AG04450 (cell line): ENCODE results near the gene FBXL3. TPM values are rescaled to one million over a fixed set of nuclear protein-coding genes. Genes with fewer than 3 reads are reported as not detected.

Source experiments
- CTCF ChIA-PET: fragments of 300-600, 350-600 bp; formaldehyde crosslinking; extraction: SDS; loops from one replicate; lab custom pipeline; 2022; ENCODE audit warnings: antibody characterized with exemption, inconsistent platforms; lab: Charles Lee
- POLR2A ChIA-PET: fragments of 350-600 bp; formaldehyde crosslinking; extraction: SDS; loops from one replicate; lab custom pipeline; 2021; ENCODE audit warnings: antibody characterized with exemption, inconsistent platforms; lab: Yijun Ruan, JAX
- DNase-seq: peaks from one replicate; pipeline ENCODE4 v3.0.0-alpha.2; 2011; ENCODE audit warnings: low read depth, low spot score
- H3K27ac ChIP-seq: one replicate; pipeline ENCODE4 v1.5.1; 2012; ENCODE audit warnings: low read depth, low read length, control low read depth
- H3K27me3 ChIP-seq: one replicate; pipeline ENCODE4 v1.6.0; 2012; ENCODE audit warnings: low read length; ENCODE audit not compliant: control insufficient read depth, insufficient read depth
- H3K4me3 ChIP-seq: 2 replicates; pipeline ENCODE4 v1.5.1; 2011; ENCODE audit warnings: mild to moderate bottlenecking, low read depth, low read length, control low read depth
- H3K9me3 ChIP-seq: 2 replicates; pipeline ENCODE4 v1.5.1; 2012; ENCODE audit warnings: low read length; ENCODE audit not compliant: control insufficient read depth, insufficient read depth
- polyA plus RNA-seq: library from polyadenylated mRNA; depleted of rRNA; stranded (reverse); fragments of >200 nt; gene quantifications from 2 replicates; pipeline ENCODE4 v1.2.3, GENCODE V29; 2011
- TF ChIP-seq, protein P1 (sequence below): IDR thresholded peaks from 2 replicates; pipeline ENCODE4 v1.5.1; 2011; ENCODE audit warnings: low read depth, low read length, control low read depth, inconsistent platforms

The FBXL3 gene
- polyA plus RNA-seq, 1 experiment = 38.0 TPM

DNA sequence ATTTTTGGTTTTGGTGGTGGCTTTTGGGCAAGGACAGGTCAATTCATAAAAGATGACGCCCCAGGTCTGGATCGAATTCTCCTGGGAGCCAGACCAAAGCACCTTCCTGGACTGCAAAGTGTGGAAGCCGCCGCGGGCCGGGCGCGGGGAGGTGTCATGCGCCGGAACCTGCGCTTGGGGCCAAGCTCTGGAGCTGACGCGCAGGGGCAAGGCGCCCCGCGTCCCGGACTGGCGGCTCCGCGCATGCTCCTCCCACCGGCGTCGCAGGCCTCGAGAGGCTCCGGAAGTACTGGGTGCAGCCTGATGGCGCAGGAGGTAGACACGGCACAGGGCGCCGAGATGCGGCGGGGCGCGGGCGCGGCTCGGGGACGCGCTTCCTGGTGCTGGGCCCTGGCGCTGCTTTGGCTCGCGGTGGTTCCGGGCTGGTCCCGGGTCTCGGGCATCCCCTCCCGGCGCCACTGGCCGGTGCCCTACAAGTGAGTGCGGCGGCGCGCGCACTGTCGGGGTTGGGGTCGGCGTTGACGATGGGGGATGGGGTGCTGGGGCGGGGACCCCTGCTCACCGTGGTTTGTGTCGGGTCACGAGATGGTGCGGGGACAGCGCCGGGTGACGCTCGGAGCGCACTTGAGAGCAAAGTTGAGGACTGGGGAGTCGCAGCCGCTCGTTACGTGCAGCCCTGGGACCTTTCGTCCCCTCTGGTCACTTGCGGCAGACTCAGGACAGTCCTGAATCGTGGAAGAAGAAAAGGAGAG is 35.0 kb downstream of the FBXL3 start, which contains the start of gene CLN5:
Gene CLN5 (plus strand): TSS at position 286 of the 752 bp plus-strand sequence. CDS start 18 bp downstream, at position 304.
- peak; percentile 67 for DNase-seq
- peak within 1 kb of the TSS; percentile 95 for H3K4me3 ChIP-seq
- ChIA-PET CTCF (interaction anchor here (0.6 to 5.7 kb wide), 4 partner anchors 11 to 106 kb away, joined by 4 to 70 read pairs (median 16); no protein-coding TSS in a partner anchor), POLR2A (no interaction called here)
- H3K9me3 ChIP-seq = no peaks in the 10 kb centered on the region; the same call in 1 of the 2 replicates
- TF ChIP-seq, protein P1, sequence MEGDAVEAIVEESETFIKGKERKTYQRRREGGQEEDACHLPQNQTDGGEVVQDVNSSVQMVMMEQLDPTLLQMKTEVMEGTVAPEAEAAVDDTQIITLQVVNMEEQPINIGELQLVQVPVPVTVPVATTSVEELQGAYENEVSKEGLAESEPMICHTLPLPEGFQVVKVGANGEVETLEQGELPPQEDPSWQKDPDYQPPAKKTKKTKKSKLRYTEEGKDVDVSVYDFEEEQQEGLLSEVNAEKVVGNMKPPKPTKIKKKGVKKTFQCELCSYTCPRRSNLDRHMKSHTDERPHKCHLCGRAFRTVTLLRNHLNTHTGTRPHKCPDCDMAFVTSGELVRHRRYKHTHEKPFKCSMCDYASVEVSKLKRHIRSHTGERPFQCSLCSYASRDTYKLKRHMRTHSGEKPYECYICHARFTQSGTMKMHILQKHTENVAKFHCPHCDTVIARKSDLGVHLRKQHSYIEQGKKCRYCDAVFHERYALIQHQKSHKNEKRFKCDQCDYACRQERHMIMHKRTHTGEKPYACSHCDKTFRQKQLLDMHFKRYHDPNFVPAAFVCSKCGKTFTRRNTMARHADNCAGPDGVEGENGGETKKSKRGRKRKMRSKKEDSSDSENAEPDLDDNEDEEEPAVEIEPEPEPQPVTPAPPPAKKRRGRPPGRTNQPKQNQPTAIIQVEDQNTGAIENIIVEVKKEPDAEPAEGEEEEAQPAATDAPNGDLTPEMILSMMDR = peak; percentile 2; the same call in 1 of the 2 replicates
- peak within 1 kb of the TSS; percentile 61 for H3K27ac ChIP-seq
- H3K27me3 ChIP-seq = no peaks in the 10 kb centered on the region

- ChIA-PET POLR2A (no interaction called here), CTCF (interaction anchor here (3.7 to 5.7 kb wide), 2 partner anchors 11 to 12 kb away, joined by 27 to 70 read pairs; no protein-coding TSS in a partner anchor)
- no peaks in the 10 kb centered on the region; the same call in 1 of the 2 replicates for H3K9me3 ChIP-seq
- TF ChIP-seq, protein P1 = no peak
- DNase-seq = no peak
- peak overlapping the region; percentile 95 for H3K4me3 ChIP-seq
- peak overlapping the region; percentile 31 for H3K27ac ChIP-seq
- H3K27me3 ChIP-seq = no peaks in the 10 kb centered on the region
Observed at GRCh38 chr13:76991432-76991795, 35.5 kb downstream of the FBXL3 start.

- peaks cover 12% of the 10 kb centered on the region for H3K27me3 ChIP-seq
Observed at GRCh38 chr13:76983676-76984075, 43.3 kb downstream of the FBXL3 start.

GRCh38 chr13:76982061-76982460 is 44.9 kb downstream of the FBXL3 start:
- DNase-seq = no peak
- TF ChIP-seq, protein P1 = no peak
- Histone ChIP-seq H3K27me3 (peaks cover 15% of the 10 kb centered on the region), H3K4me3 (no peak overlapping the region), H3K27ac (no peak overlapping the region), H3K9me3 (no peaks in the 10 kb centered on the region)
- CTCF ChIA-PET = interaction anchor here (3.0 kb wide), 1 partner anchor 9 kb away, joined by 70 read pairs; the partner anchor contains the start of gene CLN5
- POLR2A ChIA-PET = no interaction called here

More at GRCh38 chr13:76983676-76984075, 43.3 kb downstream of the FBXL3 start:
- Histone ChIP-seq H3K4me3 (no peak overlapping the region), H3K27ac (no peak overlapping the region), H3K9me3 (no peaks in the 10 kb centered on the region)
- CTCF ChIA-PET = interaction anchor here (1.1 kb wide), 1 partner anchor 18 kb away, joined by 3 read pairs; no protein-coding TSS in a partner anchor
- no peak for DNase-seq
- POLR2A ChIA-PET = no interaction called here
- TF ChIP-seq, protein P1 = no peak
